Thymus (tissue), 11 donors: ENCODE data around the gene TRPM6. TPM values are rescaled to one million over a fixed set of nuclear protein-coding genes. Genes with fewer than 3 reads are reported as not detected.
A peak's percentile ranks its signal among the peaks of the same experiment; 100 is the strongest.

Experiments used
- DNase-seq, 9 donors: peaks; one replicate each; pipeline ENCODE4 v3.0.0-alpha.2; 2013; ENCODE audit warnings: low spot score in 9 of 9, low read depth in 6 of 9, missing footprints in 1 of 9
- H3K27ac ChIP-seq, 2 donors: one replicate each; pipeline ENCODE4 v1.5.1; 2013; ENCODE audit warnings: control low read depth in 1 of 2, low read depth in 1 of 2, low read length in 1 of 2, mild to moderate bottlenecking in 1 of 2, moderate library complexity in 1 of 2
- H3K27me3 ChIP-seq, 2 donors: one replicate each; pipeline ENCODE4 v1.5.1; 2013; ENCODE audit warnings: low read length in 1 of 2; ENCODE audit not compliant: control insufficient read depth in 2 of 2, insufficient read depth in 1 of 2
- H3K36me3 ChIP-seq, 2 donors: one replicate each; pipeline ENCODE4 v1.5.1; 2013; ENCODE audit warnings: low read length in 1 of 2, mild to moderate bottlenecking in 1 of 2, moderate library complexity in 1 of 2; ENCODE audit not compliant: control insufficient read depth in 2 of 2, insufficient read depth in 2 of 2
- H3K4me1 ChIP-seq, 2 donors: one replicate each; pipeline ENCODE4 v1.5.1; 2013; ENCODE audit warnings: low read length in 2 of 2; ENCODE audit not compliant: control insufficient read depth in 2 of 2, insufficient read depth in 2 of 2
- H3K4me3 ChIP-seq, 2 donors: one replicate each; pipeline ENCODE4 v1.5.1; 2013; ENCODE audit warnings: low read length in 2 of 2, control low read depth in 1 of 2, mild to moderate bottlenecking in 1 of 2
- H3K9me3 ChIP-seq, 2 donors: one replicate each; pipeline ENCODE4 v1.5.1; 2013; ENCODE audit warnings: low read length in 1 of 2, mild to moderate bottlenecking in 1 of 2; ENCODE audit not compliant: control insufficient read depth in 2 of 2, insufficient read depth in 1 of 2
- WGBS: extraction: QIAGEN DNeasy Blood & Tissue Kit; methylation state at CpG from one replicate; pipeline ENCODE4 v1.1.7; 2013; 5-methylcytosine and 5-hydroxymethylcytosine counted together
- polyA plus RNA-seq: library from polyadenylated mRNA; stranded (reverse); fragments of 200-250 nt; gene quantifications from one replicate; pipeline ENCODE4 v1.2.3, GENCODE V29; 2013
- total RNA-seq: library from RNA; stranded (reverse); fragments of 120-200 nt; gene quantifications from one replicate; pipeline ENCODE4 v1.2.4, GENCODE V29; 2013
- donor health status: healthy.

Gene TRPM6
- total and polyA plus RNA-seq, 2 donors: 0.47 to 0.87 TPM

GRCh38 chr9:74838351-74838750, 49.4 kb downstream of the TRPM6 start:
- no peak overlapping the region for H3K27ac ChIP-seq
- no peaks in the 10 kb centered on the region for H3K27me3 ChIP-seq
- no peaks in the 10 kb centered on the region for H3K4me1 ChIP-seq
- H3K36me3 ChIP-seq: no peaks in the 10 kb centered on the region
- H3K4me3 ChIP-seq: no peak overlapping the region
- 90% methylated on average over 4 of the region's 4 CpGs for WGBS
- H3K9me3 ChIP-seq: no peaks in the 10 kb centered on the region
- no peak for DNase-seq

DNA sequence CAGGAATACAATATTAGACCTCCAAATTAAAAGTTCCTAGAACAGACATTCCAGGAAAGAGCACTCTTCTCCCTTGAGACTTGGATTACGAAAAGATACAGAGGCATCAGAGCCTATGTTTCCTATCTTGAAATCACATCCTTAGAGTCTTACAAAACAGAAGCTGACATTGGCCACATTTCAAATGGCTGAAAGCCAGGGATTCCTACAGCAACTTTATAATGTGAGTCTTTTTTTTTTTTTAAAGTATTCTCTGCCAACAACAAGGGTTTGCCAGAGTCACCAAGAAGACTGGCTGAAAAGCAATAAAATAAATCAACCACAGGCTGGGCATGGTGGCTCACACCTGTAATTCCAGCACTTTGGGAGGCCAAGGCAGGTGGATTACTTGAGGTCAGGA, 63.1 kb downstream of the TRPM6 start:
- 92% methylated on average over 1 of the region's 1 CpG for WGBS

GRCh38 chr9:74821636-74822035, 66.1 kb downstream of the TRPM6 start:
- 93% methylated on average over 8 of the region's 8 CpGs for WGBS
- no peaks in the 10 kb centered on the region for H3K27me3 ChIP-seq
- H3K36me3 ChIP-seq: no peaks in the 10 kb centered on the region
- H3K4me3 ChIP-seq: no peak overlapping the region
- DNase-seq: no peak
- no peaks in the 10 kb centered on the region for H3K9me3 ChIP-seq
- H3K4me1 ChIP-seq: no peaks in the 10 kb centered on the region
- no peak overlapping the region for H3K27ac ChIP-seq

More for the DNA sequence above, 63.1 kb downstream of the TRPM6 start:
- H3K9me3 ChIP-seq: no peaks in the 10 kb centered on the region
- H3K27ac ChIP-seq: no peak overlapping the region
- H3K36me3 ChIP-seq: no peaks in the 10 kb centered on the region
- no peaks in the 10 kb centered on the region for H3K4me1 ChIP-seq
- peak in 3 of 9 donors; percentile 2 to 33 (median 5) for DNase-seq
- H3K4me3 ChIP-seq: no peak overlapping the region
- H3K27me3 ChIP-seq: no peaks in the 10 kb centered on the region

DNA sequence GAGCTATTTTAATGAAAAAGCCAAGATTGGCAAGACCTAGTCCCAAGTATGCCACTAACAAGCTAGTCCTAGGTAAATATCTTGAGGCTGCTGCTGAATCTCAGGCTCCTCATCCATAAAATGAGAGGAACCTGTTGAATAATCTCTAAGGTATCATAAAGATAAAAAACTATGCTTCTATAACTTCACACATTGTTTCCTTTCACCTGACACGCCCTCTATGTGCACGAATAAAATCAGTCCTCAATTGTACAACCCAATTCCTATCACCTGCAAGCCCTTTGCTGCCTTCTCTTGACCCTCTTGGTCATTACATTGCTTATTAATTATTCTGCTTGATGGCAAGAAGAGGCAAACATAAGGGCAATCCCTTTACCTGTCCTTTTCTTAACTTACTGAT, 69.9 kb downstream of the TRPM6 start:
- WGBS: 98% methylated on average over 2 of the region's 2 CpGs
- Histone ChIP-seq H3K27me3 (no peaks in the 10 kb centered on the region), H3K4me3 (no peak overlapping the region), H3K36me3 (no peaks in the 10 kb centered on the region), H3K4me1 (no peaks in the 10 kb centered on the region), H3K27ac (no peak overlapping the region), H3K9me3 (no peaks in the 10 kb centered on the region)
- DNase-seq: no peak

GRCh38 chr9:74817281-74817810, 70.4 kb downstream of the TRPM6 start:
- Histone ChIP-seq H3K27me3 (no peaks in the 10 kb centered on the region), H3K9me3 (no peaks in the 10 kb centered on the region), H3K4me1 (no peaks in the 10 kb centered on the region), H3K4me3 (no peak overlapping the region), H3K27ac (no peak overlapping the region), H3K36me3 (no peaks in the 10 kb centered on the region)
- 97% methylated on average over 9 of the region's 9 CpGs for WGBS
- DNase-seq: no peak

DNA sequence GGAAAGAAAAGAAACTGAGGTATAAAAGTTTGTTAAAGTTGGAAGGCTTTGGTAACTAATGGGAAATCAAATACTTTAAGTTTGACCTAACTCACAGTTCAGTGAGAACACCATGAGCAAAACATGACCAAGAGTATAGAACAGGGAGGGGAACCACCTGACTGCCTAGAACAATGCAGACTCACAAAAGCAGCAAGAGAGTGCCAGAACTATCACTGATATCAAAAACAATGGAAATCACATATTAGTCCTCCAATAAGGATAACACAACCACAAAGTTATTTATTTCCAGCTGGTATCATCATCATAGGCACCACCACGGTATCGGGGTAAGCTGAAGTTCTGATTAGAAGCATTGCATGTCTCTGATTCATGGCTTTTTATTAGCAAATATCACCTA, 77.5 kb downstream of the TRPM6 start:
- no peaks in the 10 kb centered on the region for H3K9me3 ChIP-seq
- DNase-seq: no peak
- no peaks in the 10 kb centered on the region for H3K27me3 ChIP-seq
- H3K4me3 ChIP-seq: no peak overlapping the region
- H3K36me3 ChIP-seq: no peaks in the 10 kb centered on the region
- H3K4me1 ChIP-seq: no peaks in the 10 kb centered on the region
- H3K27ac ChIP-seq: no peak overlapping the region
- 96% methylated on average over 2 of the region's 2 CpGs for WGBS

- no peaks in the 10 kb centered on the region for H3K36me3 ChIP-seq
- no peak overlapping the region for H3K4me3 ChIP-seq
- no peaks in the 10 kb centered on the region for H3K9me3 ChIP-seq
- no peak overlapping the region for H3K27ac ChIP-seq
- no peaks in the 10 kb centered on the region for H3K27me3 ChIP-seq
- 92% methylated on average over 2 of the region's 2 CpGs for WGBS
- DNase-seq: no peak
- H3K4me1 ChIP-seq: no peaks in the 10 kb centered on the region
These were observed 83.7 kb downstream of the TRPM6 start for GRCh38 chr9:74804018-74804385.

GRCh38 chr9:74803376-74804017, 84.2 kb downstream of the TRPM6 start:
- H3K36me3 ChIP-seq: no peaks in the 10 kb centered on the region
- H3K27ac ChIP-seq: no peak overlapping the region
- 69% methylated on average over 4 of the region's 4 CpGs for whole genome bisulfite sequencing
- no peak overlapping the region for H3K4me3 ChIP-seq
- no peak for DNase-seq
- no peaks in the 10 kb centered on the region for H3K4me1 ChIP-seq
- no peaks in the 10 kb centered on the region for H3K9me3 ChIP-seq
- H3K27me3 ChIP-seq: no peaks in the 10 kb centered on the region

DNA sequence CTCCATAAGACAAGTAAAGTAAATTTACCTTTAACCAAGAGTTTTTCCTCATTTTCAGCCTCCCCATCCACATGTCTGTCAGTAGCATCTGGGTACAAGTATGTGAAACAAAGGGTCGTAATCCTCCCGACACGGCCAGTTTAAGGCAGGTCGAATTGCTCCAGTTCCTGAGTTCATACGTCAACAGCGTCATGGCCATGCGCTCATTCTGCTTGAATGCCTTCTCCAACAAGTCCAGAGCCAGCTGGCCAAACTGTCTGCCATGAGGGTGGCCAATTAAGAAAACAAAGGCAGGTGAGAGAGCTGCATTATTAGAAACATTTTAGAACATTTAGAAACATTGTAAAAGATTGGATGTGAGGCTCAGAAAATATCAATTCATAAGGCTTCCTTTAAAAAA, 87.5 kb downstream of the TRPM6 start:
- H3K9me3 ChIP-seq: no peaks in the 10 kb centered on the region
- WGBS: 92% methylated on average over 7 of the region's 7 CpGs
- no peak overlapping the region for H3K27ac ChIP-seq
- H3K4me1 ChIP-seq: no peaks in the 10 kb centered on the region
- no peaks in the 10 kb centered on the region for H3K36me3 ChIP-seq
- H3K4me3 ChIP-seq: no peak overlapping the region
- no peaks in the 10 kb centered on the region for H3K27me3 ChIP-seq
- no peak for DNase-seq
